GM19099 (cell line): ENCODE results near the gene DNAH8.

Experiments
- POLR2A ChIP-seq: IDR thresholded peaks from 3 replicates; pipeline ENCODE4 v1.6.1; 2011; ENCODE audit warnings: low read depth; ENCODE audit not compliant: insufficient read length; ENCODE audit errors: extremely low read depth

The DNAH8 gene

DNA sequence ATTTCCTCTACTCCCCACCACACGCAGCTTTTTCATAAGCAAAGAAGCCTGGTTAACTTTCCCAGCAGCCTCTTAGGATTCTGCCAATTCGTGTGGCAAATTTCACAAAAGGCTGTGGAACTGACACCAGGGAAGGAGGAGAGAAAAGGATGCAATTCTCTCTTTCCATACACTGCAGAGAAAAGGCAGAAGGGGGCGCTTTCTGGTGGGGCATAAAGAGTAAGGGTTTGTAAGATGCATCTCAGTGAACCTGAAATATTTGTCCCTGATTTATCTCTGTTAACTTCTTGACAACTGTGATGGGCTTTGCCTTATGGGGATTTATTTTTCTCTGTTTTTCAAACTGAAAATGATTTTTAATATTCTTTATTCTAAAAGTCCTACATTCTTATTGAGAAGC lies 288.0 kb downstream of the DNAH8 start:
- no peak for TF ChIP-seq POLR2A

DNA sequence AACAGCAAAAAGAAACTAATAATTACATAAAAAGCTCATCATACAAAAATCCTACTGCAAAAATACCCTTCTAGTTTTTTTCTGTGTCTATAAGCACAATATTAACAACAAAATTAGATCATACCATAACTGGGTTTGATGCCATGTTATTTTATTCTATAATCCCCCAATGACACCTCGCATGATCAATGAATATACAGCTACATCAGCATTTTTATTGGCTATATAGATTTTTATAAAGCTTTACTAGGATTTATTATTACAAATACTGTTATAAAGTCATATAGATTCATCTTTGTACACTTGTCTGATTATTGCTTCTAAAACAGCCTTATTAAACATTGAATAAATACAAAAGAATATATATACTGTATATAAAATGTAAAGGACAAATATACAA lies 288.4 kb downstream of the DNAH8 start:
- TF ChIP-seq POLR2A, result no peak

DNA sequence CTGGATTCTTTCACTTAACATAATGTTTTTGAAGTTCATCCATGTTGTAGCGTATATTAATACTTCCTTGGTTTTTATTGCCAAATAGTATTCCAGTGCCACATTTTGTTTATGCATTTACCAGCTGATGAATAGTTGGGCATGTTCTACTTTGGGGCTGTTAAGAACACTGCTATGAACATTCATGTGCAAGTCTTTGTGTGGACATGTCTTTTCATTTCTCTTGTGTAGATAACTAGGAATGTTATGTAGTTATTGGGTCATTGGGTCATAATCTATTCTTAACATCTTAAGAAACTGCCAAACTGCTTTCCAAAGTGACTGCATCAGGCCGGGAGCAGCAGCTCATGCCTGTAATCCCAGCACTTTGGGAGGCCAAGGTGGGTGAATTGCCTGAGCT lies 289.7 kb downstream of the DNAH8 start:
- no peak for TF ChIP-seq POLR2A

DNA sequence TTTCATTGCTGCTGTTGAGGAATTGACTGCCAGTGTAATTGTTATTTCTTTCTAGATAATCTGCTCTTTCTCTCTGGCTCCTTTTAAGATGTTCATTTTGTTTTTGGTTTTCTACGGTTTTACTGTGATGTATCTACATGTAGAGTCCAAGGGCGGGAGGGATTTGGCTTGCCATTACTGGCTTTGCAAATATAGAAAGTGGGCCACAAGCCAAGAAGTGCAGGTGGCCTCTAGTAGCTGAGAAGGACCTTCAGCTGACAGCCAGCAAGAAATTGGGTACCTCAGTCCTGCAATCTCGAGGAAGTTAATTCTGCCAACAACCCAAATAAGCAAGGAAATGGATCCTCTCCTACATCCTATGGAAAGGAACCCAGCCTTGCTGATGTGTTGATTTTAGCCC lies 290.7 kb downstream of the DNAH8 start:
- no peak for TF ChIP-seq POLR2A

DNA sequence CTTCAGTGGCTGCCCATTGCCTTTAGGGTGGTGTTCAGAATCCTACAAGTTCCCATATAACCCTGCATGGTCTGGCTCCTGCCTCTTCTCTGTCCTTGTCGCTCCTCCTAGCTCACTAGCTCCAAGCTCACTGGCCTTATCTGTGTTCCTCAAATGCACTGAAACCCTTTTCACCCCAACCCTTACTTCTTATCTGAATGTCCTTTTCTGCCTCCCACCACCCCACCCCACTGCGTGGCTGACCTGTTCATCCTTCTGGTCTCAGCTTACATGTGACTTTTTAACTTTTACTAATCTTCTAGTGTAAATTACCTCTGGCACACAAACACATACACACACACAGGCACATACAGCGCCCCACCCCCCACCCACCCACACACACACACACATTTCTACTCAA lies 292.5 kb downstream of the DNAH8 start:
- no peak for TF ChIP-seq POLR2A

DNA sequence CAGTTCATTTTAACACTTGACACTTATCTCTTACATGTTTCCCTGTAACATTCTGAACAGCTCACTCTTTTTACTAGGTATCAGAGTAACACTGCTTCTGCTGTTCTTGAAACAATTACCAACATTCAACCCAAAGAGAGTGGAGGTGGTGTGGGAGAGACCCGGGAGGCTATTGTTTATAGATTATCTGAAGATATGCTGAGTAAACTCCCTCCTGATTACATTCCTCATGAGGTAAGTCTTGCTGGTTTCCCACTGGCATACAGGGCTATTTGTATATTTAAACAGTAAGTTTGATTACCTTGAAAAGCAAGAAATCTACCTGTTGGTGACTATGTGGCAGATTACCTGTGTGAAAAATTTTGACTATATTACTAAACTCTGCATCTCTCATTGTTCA lies 293.6 kb downstream of the DNAH8 start:
- no peak for TF ChIP-seq POLR2A

DNA sequence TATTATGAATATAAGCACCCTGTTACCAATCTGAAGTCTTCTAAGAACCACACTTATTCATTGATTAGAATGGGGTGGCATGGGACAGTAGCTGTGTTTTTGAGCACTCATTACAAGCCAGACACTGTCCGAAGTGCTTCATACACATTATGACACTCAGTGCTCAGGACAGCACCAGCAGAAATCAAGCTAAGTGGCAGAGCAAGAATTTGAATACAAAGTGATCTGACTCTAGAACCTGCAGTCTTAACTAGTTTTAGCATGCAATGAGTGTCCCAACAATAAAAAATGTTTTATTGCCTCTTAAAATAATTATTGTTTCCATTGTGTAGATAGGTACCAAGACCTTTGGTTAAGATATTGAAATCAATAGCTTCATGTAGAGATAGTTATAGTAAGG lies 294.4 kb downstream of the DNAH8 start:
- TF ChIP-seq POLR2A, result no peak

DNA sequence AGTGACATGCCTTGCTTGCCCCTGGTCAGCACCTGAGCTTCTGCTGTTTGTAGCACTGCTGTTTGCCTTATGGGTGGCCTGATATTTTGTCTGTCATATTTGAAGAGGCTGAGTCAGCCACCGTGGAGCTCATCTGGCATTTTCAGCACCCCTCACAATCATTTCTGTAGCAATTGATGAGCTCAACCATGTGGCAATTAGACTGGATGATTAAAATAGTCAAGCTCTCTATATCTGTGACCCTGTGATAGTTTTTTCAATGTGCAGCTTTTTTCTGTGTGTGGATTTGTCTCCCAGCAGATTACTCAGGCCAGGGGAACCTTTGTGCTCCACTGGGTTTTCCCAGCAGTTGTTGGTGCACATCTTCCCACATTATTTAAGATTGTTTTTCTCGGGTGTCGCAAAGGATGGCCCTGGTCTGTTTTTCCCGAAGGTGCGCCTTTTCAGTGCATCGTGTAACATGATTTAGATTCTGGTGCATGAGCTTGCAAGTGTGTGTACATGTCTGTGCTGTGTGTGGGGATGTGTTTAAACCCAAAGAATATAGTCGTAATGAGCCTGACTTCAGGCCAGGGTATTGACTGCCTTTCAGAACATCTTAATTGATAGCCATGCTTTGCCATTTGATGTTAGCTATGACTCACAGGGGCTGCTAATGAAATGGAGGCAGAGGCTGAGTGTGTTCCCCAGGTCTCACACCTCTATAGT lies 301.9 kb downstream of the DNAH8 start:
- no peak for TF ChIP-seq POLR2A

DNA sequence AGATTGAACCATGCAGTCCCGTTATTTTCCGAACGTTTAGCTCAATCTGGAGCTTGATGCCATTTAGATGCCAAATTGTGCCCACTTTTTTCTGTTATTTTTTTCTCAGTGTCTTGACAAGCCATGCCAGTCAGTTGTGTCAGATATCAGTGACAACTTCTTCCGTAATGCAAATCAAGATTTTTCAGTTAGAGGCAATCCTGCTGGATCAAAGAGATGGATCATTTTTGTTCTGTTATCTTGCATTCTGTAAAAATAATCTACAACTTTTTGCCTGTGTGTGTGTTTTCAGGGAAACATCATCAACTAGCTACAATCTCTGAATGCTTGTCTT lies 302.4 kb downstream of the DNAH8 start:
- TF ChIP-seq POLR2A, result no peak

DNA sequence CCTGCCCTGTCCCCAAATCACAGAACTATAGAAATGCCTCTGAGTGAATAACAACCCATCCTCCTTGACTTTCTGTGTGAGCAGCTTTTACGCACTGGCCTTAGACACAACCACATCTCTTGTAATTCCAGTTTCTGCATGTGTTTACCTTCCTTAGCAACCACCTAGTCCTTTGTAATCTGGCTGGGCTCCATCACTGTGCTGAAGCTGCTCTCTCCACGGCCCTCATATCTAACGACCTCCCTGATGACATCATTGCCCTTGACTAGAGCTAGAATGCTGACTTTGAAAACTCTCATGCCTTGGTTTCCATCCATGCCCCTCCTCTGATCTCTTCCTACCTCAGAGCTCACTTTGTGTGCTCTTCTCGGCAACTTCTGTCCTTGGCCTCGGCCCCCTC lies 303.0 kb downstream of the DNAH8 start:
- no peak for TF ChIP-seq POLR2A

DNA sequence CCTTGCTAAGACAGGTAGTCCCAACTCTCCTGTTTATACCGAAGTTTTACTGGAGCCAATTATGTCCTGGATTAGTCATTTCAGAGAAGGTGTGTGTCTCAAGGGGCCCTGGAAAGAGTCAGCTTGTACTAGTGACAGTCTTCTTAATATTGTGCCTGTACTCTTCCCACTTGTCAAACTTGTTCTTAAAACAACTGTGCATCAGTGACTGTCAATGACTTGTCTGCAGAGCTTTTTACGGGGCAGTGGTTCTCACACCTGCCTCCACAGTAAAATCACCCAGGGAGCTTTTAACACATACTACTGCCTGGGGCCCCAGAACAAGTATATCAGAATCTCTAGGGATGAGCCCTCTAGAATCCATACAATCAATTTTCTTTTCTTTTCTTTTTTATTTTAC lies 305.0 kb downstream of the DNAH8 start:
- TF ChIP-seq POLR2A, result no peak

DNA sequence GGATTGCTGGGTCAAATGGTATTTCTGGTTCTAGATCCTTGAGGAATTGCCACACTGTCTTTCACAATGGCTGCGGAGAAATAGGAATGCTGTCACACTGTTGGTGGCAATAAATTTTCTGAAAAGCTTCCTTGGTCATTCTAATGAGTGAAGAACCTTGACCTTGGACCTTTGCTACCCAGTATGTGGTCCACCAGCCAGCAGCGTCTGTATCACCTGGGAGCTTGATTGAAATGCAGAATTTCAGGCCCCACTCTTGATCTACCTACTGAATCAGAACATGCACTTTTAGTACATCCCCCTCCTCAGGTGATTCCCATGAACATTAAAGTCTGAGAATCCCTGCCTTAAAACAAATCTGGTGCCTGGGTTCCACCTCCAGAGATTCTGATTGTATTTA lies 305.9 kb downstream of the DNAH8 start:
- TF ChIP-seq POLR2A, result no peak

DNA sequence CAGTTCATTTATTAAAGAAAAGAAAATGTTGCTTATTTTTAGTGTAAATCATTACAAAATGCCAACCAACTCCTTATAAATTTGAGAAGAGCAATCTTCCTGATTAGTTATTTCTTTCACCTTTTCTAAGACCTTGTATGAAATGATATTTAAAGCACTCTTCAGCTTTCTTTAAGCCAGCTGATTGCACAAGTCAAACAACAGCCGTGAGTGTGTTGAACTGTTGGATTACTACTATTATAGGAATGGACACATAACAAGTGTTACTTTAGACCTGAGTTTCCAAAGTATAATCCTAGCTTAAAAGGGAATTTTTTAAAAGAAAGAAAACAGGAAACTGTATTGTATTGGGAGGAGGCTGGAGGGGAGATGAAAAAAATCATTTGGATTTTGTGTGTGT lies 306.7 kb downstream of the DNAH8 start:
- TF ChIP-seq POLR2A, result no peak

DNA sequence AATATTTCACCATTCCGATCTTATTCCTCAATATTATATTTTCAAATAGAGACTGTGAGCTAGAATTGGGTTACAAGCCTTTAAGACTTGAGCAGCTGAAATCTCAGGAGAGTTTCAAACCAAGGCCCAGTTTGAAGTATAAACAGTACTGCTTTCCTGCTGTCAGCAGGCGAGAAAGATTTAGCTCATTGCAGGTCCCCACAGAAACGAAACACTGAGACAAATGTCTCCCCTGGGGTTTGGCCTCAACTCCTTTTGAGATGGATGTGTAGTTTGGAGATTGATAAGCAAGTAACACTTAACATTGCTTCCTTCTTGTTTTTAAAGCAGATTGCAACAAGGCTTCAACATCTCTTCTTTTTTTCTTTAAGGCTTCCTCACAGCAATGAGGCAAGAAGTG lies 311.1 kb downstream of the DNAH8 start:
- TF ChIP-seq POLR2A, result no peak

DNA sequence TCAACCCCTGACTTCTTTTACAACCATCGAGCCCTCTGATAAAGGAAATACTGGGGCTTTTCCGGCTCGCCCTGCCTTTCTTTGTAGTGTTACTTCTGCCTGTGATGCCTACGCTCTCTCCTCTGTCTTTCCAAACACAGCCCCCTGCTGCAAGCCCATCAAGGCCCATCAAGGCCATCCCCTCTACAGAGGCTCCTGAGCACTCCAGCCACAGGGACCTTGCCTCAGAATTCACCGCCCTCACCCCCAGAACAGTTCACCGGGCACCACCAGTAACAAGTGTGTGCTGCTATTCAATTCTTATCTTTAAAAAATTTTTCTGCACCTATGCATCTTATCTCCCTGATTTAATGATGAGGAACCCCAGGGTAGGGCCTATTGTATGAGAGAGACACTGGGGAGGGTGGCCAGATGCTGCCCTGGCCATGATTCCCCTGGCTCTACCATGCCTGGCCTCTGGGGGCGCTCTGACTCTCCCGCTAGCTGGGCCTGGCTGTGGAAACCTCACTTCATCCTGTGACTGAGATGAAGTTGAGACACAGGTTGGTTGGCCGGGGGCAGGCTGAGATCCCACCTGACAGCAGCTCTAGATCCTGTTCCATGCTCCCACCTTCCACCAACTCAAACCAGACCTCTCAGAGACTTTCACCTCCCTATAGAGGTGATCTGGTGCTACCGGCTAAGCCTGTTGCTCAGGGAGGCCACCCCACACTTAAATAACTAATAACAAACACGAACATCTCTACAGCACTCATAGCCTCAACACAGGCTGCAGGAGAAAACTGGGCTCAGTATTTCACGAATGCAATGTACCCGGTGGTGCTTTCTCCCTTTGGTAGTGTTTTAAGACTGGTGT lies 314.3 kb downstream of the DNAH8 start:
- no peak for TF ChIP-seq POLR2A

DNA sequence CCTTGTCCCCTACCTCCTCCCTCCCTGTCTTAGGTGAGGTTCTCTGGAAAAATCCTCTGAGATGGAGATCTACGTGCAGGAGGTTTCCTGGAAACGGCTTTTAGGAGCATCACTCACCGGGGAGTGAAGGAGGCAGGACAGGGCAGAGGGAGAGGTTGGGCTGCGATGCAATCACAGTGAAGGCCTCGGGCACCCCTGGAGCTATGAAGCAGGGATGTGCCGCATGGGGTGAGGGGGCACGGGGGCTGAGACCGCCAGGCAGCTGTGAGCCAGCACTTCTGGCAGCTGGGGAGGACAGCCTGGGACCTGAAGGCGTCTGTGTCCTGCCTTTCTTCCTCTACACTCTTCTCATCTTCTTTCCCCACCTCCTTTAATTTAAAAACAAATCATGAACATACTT lies 320.6 kb downstream of the DNAH8 start:
- no peak for TF ChIP-seq POLR2A
